HG03139 (cell line): ENCODE measurements around the gene PDIA5.

Source experiments
- ATAC-seq: cut with Tn5 transposase; IDR thresholded peaks from one replicate; pipeline ENCODE4 v1.9.1; 2021; ENCODE audit not compliant: unreplicated experiment

The PDIA5 gene

DNA sequence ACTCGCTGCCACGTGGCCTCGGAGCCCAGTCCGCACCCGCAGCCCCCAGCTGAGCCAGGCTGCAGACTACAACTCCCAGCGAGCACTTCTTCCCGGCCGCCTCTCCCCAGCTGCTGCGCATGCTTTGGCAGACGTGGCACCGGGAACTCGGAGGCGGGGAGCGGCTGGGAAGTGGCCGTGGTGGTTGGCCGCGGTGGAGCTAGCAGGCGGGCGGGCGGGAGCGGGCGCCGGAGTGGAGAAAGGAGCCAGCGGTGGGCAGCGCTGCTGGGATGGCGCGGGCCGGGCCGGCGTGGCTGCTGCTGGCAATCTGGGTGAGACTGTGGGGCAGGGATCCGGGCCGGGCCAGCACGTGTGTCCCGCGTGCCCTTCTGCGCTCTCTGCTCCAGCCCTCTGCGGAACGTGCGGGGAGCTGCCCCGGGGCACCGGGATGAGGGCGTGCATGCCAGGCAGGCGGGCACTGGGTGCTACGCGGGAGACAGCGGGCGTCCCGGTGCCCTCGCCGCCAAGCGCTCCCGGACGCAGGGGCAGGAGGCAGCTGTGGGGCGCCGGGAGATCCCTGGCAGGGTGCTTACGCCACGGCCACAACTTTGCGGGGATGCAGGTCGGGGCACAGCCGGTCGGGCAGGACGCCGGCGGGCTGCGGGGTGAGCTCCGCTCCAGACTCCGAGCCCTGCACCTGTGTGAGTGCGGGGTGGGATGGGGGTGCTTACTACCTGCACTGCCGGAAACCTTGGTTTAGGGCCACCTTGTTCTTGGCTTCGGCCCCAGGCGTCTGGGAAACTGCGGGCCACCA, at the start of gene PDIA5:
Gene PDIA5 (plus strand): TSS at position 130 of the 793 bp plus-strand sequence. CDS start 140 bp downstream, at position 270.
- peak; percentile 71 for ATAC-seq

DNA sequence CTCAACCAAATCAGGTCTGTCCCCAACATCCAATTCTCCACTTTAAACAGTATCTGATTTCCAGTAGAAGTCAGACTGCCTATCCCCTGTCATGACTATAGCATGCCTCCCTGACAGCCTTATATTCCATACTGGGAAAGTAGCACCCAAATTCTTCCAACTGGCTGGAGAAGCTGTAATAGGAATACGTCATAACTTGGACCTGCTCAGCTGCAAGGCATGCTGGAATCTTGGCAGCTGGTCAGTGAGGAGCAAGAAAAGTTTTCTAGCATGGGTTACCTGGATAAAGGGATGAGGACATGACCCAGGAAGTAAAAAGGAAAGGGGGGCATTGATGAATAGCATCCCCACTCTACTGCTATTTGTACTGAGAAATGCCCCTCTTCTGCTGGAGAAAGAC, 48.1 kb upstream of the PDIA5 start:
- ATAC-seq, result no peak

DNA sequence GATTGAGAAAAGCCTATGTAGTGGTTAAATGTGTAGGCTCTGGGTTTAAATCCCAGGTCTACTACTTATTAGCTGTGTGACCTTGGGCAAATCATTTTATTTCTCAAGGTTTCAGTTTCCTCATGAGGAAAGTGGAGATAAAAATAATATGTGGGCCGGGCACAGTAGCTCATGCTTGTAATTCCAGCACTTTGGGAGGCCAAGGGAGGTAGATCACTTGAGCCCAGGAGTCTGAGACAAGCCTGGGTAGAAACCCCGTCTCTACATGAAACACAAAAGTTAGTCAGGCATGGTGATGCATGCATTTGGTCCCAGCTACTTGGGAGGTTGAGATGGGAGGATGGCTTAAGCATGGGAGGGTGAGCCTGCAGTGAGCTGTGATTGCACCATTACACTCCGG, 47.7 kb upstream of the PDIA5 start:
- ATAC-seq, result no peak

DNA sequence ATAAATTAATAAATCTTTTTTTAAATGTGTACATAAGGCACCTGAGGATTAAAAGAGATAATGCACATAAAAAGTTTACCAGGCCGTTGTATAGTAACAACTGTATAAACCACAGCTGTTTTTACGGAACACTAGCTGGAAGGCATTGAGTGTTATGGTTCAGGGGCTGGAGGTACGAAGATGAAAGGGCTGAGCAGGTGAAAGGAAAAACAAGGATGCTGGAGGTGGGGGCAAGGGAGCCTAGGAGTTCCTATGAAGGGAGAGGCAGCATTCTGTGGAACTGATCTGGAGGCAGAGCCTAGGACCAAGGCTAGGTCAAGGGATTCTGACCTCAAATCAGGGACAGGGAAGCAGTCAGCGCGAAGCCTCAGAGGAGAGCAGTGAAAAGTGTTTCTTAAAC, 47.2 kb upstream of the PDIA5 start:
- no peak for ATAC-seq

- ATAC-seq, result no peak
These were observed 46.1 kb upstream of the PDIA5 start for GRCh38 chr3:123020709-123021108.

DNA sequence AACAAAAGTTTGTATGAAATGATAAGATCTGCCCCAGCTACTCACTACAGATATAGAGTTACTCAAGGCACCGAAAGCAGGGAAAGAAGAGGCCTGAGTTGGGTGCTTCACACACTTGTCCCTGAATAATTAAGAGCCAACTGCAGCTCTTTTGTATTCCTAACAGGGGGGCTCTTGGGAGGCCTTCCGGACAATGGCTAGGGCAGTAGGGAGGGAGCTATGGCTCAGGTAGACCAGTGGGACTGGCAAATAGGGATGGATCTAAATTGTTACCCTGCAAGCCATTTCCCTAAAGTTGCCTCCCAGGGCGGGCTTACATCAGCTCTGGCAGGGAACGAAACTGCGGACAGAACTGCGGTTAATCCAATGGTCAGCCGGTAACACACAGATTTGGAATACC, 45.4 kb upstream of the PDIA5 start:
- ATAC-seq, result no peak

- no peak for ATAC-seq
These were observed 44.8 kb upstream of the PDIA5 start for GRCh38 chr3:123021996-123022510.

GRCh38 chr3:123024056-123024455, 42.8 kb upstream of the PDIA5 start:
- no peak for ATAC-seq

GRCh38 chr3:123025642-123026521, 40.9 kb upstream of the PDIA5 start:
- no peak for ATAC-seq

DNA sequence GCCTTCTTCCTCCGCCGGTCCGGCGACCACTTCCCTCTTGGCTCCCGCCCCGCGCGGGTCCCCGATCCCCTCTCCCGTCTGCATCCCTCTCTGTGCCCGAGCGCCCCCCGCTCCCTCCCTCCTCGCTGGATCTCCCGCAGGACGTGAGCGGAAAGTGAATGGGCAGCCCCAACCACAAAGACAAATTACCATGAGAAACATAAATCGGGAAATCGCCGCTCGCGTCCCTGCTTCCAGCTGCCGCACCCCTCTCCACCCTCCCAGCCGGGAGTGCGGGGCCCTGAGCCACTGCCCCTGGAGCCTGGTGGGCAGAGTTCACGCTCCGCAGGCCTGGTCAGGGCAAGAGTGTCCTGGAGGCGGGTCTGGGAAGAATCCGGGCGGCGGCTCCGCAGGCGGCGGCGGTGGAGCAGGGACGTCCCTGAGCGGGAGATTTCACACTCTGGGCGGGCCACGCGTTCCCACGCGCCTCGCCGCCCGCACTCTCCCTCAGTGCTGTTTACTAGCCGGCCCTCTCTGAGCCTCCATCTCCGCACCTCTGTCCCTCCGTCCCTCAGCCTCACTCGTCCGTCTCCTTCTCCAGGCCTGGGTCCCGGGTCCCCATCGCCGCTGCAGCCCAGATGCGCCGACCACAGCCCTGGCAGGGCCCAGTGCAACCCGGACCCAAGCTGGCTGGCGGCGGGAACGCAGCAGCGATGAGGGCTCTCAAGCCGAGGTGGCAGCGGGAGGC, 40.1 kb upstream of the PDIA5 start:
- ATAC-seq, result no peak

DNA sequence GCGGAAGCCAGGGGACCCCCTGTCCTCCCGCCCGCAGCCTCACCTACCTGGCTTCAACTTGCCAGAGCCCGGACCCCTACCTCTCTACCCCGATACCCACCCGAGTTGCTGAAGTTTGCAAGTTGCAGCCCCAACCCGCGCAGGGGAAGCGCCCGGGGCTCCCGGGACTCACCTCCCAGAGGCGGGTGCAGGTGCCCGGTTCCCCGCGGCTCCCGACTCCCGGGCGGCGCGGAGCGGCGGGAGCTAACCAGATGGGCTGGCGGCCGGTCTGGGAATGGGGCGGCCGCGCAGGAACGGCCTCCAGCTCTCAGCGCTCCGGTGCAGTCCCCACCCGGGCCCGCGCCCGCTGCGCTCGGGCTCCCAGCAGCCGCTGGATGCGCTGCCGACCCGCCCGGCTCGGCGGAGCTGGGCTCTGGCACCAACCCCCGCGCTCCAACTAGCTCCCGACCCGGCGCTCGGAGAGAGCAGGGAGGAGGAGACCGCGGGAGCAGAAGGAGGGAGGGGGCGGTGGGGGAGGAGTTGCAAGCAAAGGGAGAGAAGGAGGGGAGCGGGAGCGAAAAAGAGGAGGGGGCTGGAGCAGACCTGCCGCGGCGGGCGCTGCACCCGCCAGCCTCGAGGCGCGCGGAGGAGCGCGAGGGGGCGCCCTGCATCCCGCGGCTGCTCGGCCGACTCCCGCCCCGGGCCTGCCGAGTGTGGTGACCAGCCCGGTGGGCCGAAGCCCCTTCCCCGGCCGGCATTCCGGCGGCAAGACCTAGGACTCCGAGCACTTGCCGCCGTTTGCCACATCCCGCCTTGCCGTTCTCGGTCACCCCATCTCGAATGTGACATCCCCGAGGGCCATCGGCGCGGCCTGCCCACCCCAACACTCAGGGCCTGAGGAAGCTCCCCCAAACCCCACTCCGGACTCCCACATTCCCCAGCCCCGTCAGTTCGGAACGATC, 39.3 kb upstream of the PDIA5 start, which contains the start of gene SEMA5B:
Gene SEMA5B (minus strand): TSS at position 472 of the 941 bp plus-strand sequence. CDS start 66,500 bp downstream, outside the sequence.
- no peak for ATAC-seq

DNA sequence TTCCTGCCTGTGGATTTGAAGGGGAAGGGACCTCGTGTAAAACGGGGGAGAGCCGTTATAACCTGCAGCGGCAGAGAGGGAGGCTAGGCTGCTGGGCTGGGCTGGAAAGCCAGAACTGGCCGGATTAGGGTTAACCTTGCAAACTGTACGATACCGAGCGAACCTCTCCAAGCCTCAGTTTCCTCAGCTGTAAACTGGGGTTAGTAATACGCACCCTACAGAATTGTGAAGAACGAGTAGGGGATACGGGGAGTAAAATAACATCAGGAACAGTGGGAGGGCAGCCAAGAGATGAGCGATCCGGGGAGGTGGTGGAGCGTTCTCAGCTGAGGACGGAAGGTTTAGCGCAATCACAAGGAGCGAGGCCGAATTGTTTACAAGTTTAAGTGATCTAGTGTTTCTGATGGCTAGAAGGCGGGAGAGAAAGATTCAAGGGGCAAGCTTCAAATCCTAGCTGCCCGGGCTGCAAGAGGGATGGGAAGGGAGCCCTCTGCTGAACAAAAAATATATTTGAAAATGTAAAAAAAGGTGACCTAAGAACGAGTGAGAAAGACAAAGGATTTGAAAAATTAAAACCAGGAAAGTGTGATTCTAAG, 38.5 kb upstream of the PDIA5 start:
- ATAC-seq, result no peak

DNA sequence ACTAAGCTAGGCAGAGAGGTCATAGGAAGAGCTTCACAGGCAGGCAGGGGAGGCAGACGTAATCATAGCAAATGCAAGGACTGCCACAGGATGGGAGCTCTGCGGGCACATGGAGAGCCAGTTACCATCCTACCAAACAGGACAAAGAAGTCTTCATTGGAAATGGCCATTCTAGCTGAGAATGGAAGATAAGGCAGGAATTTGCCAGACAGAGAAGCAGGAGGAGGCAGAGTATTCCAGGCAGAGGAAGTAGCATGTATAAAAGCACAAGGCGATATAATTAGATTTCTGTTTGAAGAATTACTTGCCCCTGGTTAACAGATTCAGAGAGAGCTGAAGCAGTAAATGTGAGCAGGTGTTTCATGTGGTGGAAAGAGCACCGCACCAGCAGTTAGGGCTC, 35.8 kb upstream of the PDIA5 start:
- no peak for ATAC-seq

DNA sequence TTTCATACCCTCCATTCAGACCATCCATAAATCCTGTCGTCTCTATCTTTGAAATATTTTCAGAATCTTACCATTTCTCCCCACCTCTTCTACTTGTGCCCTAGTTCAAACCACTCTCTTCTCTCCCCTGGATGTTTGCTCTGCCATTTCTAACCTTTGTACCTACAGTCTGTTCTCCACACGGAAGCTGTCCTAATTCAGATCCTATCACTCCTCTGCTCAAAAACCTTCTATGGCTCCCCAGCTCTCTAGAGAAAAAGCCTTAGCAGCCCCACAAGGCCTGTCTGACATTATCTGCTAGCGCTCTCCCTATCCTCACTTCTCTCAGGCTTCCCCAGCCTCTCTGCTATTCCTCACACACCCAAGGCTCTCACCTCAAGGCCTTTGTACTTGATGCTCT, 34.8 kb upstream of the PDIA5 start:
- ATAC-seq, result no peak

- no peak for ATAC-seq
These were observed 32.7 kb upstream of the PDIA5 start for GRCh38 chr3:123034120-123034519.

DNA sequence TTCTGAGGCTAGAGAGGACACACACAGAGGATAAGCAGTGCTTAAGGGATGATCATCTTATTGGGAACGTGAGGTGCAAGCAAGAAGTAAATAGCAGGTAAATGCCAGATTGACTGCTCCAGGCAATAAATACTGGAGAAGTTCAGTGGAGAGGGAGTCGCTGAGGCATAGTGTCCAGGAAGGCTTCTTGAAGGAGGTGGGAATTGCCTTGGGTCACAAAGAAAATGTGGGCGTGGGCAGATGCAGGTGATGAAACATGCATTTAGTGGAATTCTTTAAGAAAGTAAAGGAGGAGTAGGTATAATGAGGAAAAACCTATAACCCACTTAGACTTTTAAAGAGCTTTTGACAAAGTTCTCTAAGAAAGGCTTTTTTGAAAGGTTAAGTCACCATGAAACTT, 31.8 kb upstream of the PDIA5 start:
- ATAC-seq, result no peak

DNA sequence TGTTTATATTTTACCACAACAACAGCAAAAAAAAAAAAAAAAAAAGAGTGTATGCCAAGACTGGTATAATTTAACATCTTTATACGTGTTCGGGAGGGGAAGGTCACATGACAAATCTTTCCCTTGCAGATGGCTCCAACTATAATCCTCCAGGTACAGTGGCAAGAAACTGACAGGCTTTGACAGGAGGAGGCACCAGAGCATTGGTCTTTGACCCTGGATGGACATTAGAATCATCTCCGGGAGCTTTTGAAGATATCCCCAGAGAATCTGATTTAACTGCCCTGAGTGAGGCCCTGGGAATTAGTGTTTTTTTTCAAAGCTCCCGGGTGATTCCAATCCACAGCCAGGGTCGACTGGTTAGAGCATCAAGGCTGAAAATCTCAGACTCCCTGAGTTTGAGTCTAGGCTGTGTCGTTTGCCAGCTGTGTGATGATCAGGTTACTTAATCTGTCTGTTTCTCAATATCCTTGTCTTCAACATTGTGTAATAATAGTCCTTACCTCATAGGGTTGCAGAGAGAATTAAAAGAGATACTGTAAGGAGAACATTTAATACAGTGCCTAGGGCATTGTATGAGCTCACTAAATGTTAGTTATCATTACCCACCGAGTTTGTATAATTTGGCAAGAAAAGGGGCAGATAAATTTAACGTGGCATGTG, 30.3 kb upstream of the PDIA5 start:
- ATAC-seq, result no peak

GRCh38 chr3:123037015-123037375, 29.8 kb upstream of the PDIA5 start:
- no peak for ATAC-seq

GRCh38 chr3:123038751-123039150, 28.1 kb upstream of the PDIA5 start:
- ATAC-seq, result no peak
